Dedifferentiated amniotic fluid mesenchymal stem cell (primary cell): Measurements from ENCODE around the gene EBP.
"Not testable (repeated sequence)": the region's sequence is repeated elsewhere in the genome, so short reads cannot be mapped to it uniquely, and the experiment has no call there.

Experiments
- DNase-seq: peaks from one replicate; pipeline ENCODE4 v3.0.0-alpha.2; 2016; ENCODE audit errors: extremely low spot score

Gene EBP

GRCh38 chrX:48493890-48494364 lies 27.7 kb upstream of the EBP start:
- DNase-seq: no peak

GRCh38 chrX:48496660-48497059 lies 24.9 kb upstream of the EBP start:
- no peak for DNase-seq

- no peak for DNase-seq
Observed at GRCh38 chrX:48497871-48498270, 23.7 kb upstream of the EBP start.

- DNase-seq: peak; percentile 27
Observed at GRCh38 chrX:48498374-48498809, 23.2 kb upstream of the EBP start.

- DNase-seq: no peak
Observed at GRCh38 chrX:48504261-48504660, 17.3 kb upstream of the EBP start.

GRCh38 chrX:48505481-48505880 lies 16.1 kb upstream of the EBP start:
- no peak for DNase-seq

GRCh38 chrX:48507246-48507645 lies 14.4 kb upstream of the EBP start:
- no peak for DNase-seq

GRCh38 chrX:48508400-48509244 lies 13.0 kb upstream of the EBP start, which contains the start of gene PORCN:
Gene PORCN, plus strand, starts transcription at chrX:48508992. Its CDS starts 829 bp downstream, at chrX:48509821.
- DNase-seq: no peak

- no peak for DNase-seq
Observed at GRCh38 chrX:48509245-48509590, 12.4 kb upstream of the EBP start.

- no peak for DNase-seq
Observed at GRCh38 chrX:48509619-48510018, 12.0 kb upstream of the EBP start.

GRCh38 chrX:48511560-48511959 lies 10.0 kb upstream of the EBP start:
- DNase-seq: no peak

- no peak for DNase-seq
Observed at GRCh38 chrX:48512371-48512935, 9.2 kb upstream of the EBP start.

- no peak for DNase-seq
Observed at GRCh38 chrX:48513670-48514069, 7.9 kb upstream of the EBP start.

GRCh38 chrX:48514126-48514806 lies 7.3 kb upstream of the EBP start:
- no peak for DNase-seq

GRCh38 chrX:48514868-48515460 lies 6.6 kb upstream of the EBP start:
- no peak for DNase-seq

- no peak for DNase-seq
Observed at GRCh38 chrX:48515842-48516241, 5.8 kb upstream of the EBP start.

- DNase-seq: no peak
Observed at GRCh38 chrX:48516285-48516684, 5.3 kb upstream of the EBP start.

- no peak for DNase-seq
Observed at GRCh38 chrX:48516987-48517386, 4.6 kb upstream of the EBP start.

GRCh38 chrX:48519481-48519880 lies 2.1 kb upstream of the EBP start:
- DNase-seq: not testable (repeated sequence)

- DNase-seq: no peak
Observed at GRCh38 chrX:48520455-48520854, 1.2 kb upstream of the EBP start.

- no peak for DNase-seq
Observed at GRCh38 chrX:48520976-48521352, 644 bp upstream of the EBP start.

GRCh38 chrX:48522291-48522690 lies 683 bp downstream of the EBP start:
- no peak for DNase-seq
